HCT116 (cell line): Measurements from ENCODE around the gene ELANE.
A peak's percentile ranks its signal among the peaks of the same experiment; 100 is the strongest.

Experiments used
- CEBPB ChIP-seq: IDR thresholded peaks from 2 replicates; pipeline ENCODE4 v1.6.1; 2012; ENCODE audit warnings: low read depth
- CTCF ChIP-seq, 3 experiments: fragments of 200-600 bp in 1 of 3; sonication (generic) in 1 of 3; IDR thresholded peaks in 2 of 3; conservative IDR thresholded peaks in 1 of 3; 2 replicates each; pipeline ENCODE4 v1.5.1; 2012 to 2017; ENCODE audit warnings: low read depth in 2 of 3, low read length in 2 of 3, antibody characterized with exemption in 1 of 3, borderline replicate concordance in 1 of 3, control low read depth in 1 of 3, mild to moderate bottlenecking in 1 of 3, mixed read lengths in 1 of 3, mixed run types in 1 of 3, moderate library complexity in 1 of 3; ENCODE audit not compliant: insufficient read depth in 1 of 3
- JUND ChIP-seq: IDR thresholded peaks from 2 replicates; pipeline ENCODE4 v1.6.1; 2012
- POLR2A ChIP-seq: IDR thresholded peaks from 2 replicates; pipeline ENCODE4 v1.7.0; 2011; ENCODE audit warnings: borderline replicate concordance; ENCODE audit not compliant: insufficient read depth, insufficient read length; ENCODE audit errors: extremely low read depth
- POLR2AphosphoS5 ChIP-seq: IDR thresholded peaks from 2 replicates; pipeline ENCODE4 v1.6.1; 2011; ENCODE audit warnings: mild to moderate bottlenecking, low read depth, low read length, moderate library complexity
- REST ChIP-seq: IDR thresholded peaks from 2 replicates; pipeline ENCODE4 v1.6.1; 2012; ENCODE audit warnings: low read depth
- SIN3A ChIP-seq: IDR thresholded peaks from 2 replicates; pipeline ENCODE4 v1.6.1; 2012; ENCODE audit warnings: low read depth
- TCF7L2 ChIP-seq: IDR thresholded peaks from 2 replicates; pipeline ENCODE4 v1.7.0; 2011; ENCODE audit warnings: borderline replicate concordance, inconsistent platforms; ENCODE audit not compliant: insufficient read depth, insufficient read length; ENCODE audit errors: extremely low read depth
- ZBTB33 ChIP-seq: IDR thresholded peaks from 2 replicates; pipeline ENCODE4 v1.6.1; 2011; ENCODE audit warnings: mild to moderate bottlenecking, low read length, moderate library complexity; ENCODE audit not compliant: insufficient replicate concordance; ENCODE audit errors: extremely low read depth

- TF ChIP-seq CTCF (IDR thresholded peaks at IDR 0.05 in 2 of 3, conservative IDR thresholded peaks at IDR 0.05 in 1 of 3; ENCODE audit: borderline replicate concordance in 1 of 3, insufficient read depth in 1 of 3, low read depth in 2 of 3, low read length in 2 of 3) (no peak), POLR2A (no peak), SIN3A (no peak), ZBTB33 (no peak), JUND (peak; percentile 53), TCF7L2 (no peak), CEBPB (no peak), POLR2AphosphoS5 (peak; percentile 37; the same call in 1 of the 2 replicates), REST (no peak)
Observed at GRCh38 chr19:869245-870177, 17.4 kb downstream of the ELANE start.
